ENCODE results near the gene AP1G2.

GRCh38 chr14:23580152-23580926, 12.7 kb upstream of the AP1G2 start:
- TF ChIP-seq CTCF (IDR thresholded peaks at IDR 0.05) (no peak), EZH2 (IDR thresholded peaks at IDR 0.05) (no peak)
